ENCODE measurements around the gene PGRMC1. TPM values are rescaled to one million over a fixed set of nuclear protein-coding genes. Genes with fewer than 3 reads are reported as not detected.
"Not testable (repeated sequence)": the region's sequence is repeated elsewhere in the genome, so short reads cannot be mapped to it uniquely, and the experiment has no call there.

The PGRMC1 gene
- polyA plus RNA-seq (ENCODE audit: insufficient read depth in 1 of 5, insufficient read length in 5 of 5, low replicate concordance in 1 of 5), result 100 to 1,000 TPM; 142 to 178 (median 155) TPM
- long read RNA-seq, donor 1, transcript PGRMC1-201 (3 exons, 1,911 nt), result major isoform, 54 of 207 reads
- long read RNA-seq, donor 1, partial matches to known transcripts, result 148 of 207 reads
- long read RNA-seq, donor 1, other reads (novel, unspliced or antisense), result 5 of 207 reads
- long read RNA-seq, donor 2, transcript PGRMC1-201 (3 exons, 1,911 nt), result major isoform, 36 of 36 reads
- long read RNA-seq, donor 2, partial matches to known transcripts, result 0 of 36 reads
- long read RNA-seq, donor 2, other reads (novel, unspliced or antisense), result 0 of 36 reads
- long read RNA-seq, donor 3, transcript PGRMC1-201 (3 exons, 1,911 nt), result major isoform, 41 of 191 reads
- long read RNA-seq, donor 3, partial matches to known transcripts, result 150 of 191 reads
- long read RNA-seq, donor 3, other reads (novel, unspliced or antisense), result 0 of 191 reads
- long read RNA-seq, donor 4, transcript PGRMC1-201 (3 exons, 1,911 nt), result major isoform, 29 of 29 reads
- long read RNA-seq, donor 4, partial matches to known transcripts, result 0 of 29 reads
- long read RNA-seq, donor 4, other reads (novel, unspliced or antisense), result 0 of 29 reads
- long read RNA-seq, donor 5, transcript PGRMC1-201 (3 exons, 1,911 nt), result major isoform, 65 of 80 reads
- long read RNA-seq, donor 5, partial matches to known transcripts, result 6 of 80 reads
- long read RNA-seq, donor 5, other reads (novel, unspliced or antisense), result 9 of 80 reads
- long read RNA-seq, donor 6, transcript PGRMC1-201 (3 exons, 1,911 nt), result major isoform, 73 of 84 reads
- long read RNA-seq, donor 6, partial matches to known transcripts, result 0 of 84 reads
- long read RNA-seq, donor 6, other reads (novel, unspliced or antisense), result 11 of 84 reads
- long read RNA-seq, donor 7, transcript PGRMC1-201 (3 exons, 1,911 nt), result major isoform, 28 of 28 reads
- long read RNA-seq, donor 7, partial matches to known transcripts, result 0 of 28 reads
- long read RNA-seq, donor 7, other reads (novel, unspliced or antisense), result 0 of 28 reads
- long read RNA-seq, donor 8, transcript PGRMC1-201 (3 exons, 1,911 nt), result major isoform, 18 of 18 reads
- long read RNA-seq, donor 8, partial matches to known transcripts, result 0 of 18 reads
- long read RNA-seq, donor 8, other reads (novel, unspliced or antisense), result 0 of 18 reads

DNA sequence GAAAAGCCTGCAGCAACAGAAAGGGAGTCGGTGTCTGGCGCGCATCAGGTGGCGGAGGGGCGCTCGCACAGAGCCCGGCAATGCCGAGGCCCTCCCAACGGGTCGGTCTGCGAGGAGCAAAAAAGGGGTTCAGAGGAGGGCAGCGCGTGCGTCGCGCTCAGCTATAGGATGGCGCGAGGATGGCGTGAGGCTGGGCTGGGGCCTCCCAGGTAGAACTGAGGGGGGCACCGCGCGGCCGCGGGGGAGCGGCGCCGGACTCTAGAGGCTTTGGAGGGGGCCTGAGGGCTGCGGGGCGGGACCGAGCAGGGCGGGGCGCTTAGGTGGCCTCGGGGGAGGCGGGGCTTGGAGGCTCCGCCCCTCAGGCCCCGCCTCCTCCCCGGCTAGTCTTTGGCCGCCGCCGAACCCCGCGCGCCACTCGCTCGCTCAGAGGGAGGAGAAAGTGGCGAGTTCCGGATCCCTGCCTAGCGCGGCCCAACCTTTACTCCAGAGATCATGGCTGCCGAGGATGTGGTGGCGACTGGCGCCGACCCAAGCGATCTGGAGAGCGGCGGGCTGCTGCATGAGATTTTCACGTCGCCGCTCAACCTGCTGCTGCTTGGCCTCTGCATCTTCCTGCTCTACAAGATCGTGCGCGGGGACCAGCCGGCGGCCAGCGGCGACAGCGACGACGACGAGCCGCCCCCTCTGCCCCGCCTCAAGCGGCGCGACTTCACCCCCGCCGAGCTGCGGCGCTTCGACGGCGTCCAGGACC, at the start of gene PGRMC1:
Gene PGRMC1, plus strand, starts transcription at position 414 of the 751 bp plus-strand sequence. Its CDS starts 79 bp downstream, at position 493.
- DNase-seq, result peak; percentile 82 to 87

DNA sequence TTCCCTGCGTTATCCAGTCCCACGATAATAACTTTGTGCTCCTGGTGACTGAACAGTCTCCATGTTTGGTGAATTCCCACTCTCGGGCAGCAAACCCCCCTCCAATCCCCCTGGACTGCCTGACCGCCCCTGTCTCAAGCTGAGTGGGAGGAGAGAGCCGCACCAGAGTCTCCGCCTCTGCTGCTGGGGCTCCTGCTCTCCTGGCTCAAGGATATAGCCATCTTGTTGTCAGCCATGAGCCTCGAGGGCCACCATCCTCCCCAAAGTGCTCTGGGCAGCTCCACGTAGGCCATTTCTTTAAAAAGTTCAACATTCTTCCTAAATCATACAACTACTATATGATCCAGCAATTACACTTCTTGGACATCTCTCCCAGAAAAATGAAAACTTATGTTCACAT, 49.3 kb upstream of the PGRMC1 start:
- no peak for DNase-seq

DNA sequence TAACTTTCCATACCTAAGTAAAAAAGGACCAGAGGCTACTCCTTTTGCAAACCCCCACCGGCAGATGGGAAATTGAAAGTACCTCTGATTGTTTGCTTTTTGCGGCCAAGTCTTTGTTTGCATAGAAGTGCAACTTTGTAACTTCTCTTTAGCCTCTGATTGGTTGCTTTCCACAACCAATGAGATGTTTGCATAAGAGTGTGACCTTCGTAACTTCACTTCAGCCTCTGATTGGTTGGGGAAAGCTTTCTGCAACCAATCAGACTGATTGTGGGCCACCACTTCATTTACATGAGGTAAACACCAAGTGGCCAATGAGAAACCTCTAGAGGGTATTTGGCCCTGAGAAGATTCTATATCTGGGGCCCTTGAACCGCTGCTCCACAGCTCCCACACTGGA, 48.8 kb upstream of the PGRMC1 start:
- DNase-seq, result no peak

DNA sequence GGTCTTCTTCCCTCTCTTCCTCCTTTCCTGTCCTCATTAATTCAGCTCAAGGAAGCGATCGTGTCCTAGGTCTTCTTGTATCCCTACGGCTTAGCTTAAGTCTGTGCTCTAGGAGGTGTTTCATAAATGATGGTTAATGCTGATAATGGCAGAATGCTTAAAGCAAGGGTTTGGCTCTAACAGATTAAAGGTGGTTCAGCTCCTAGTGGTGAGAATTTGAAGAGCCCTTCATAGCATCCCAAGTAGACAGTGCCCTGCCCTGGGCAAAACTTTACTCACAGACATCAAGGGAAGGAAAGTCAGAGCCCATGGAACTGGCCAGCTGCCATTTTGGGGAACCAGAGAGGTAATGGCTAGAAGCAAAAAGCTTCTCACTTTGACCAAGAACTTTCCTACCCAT, 47.0 kb upstream of the PGRMC1 start:
- no peak for DNase-seq

DNA sequence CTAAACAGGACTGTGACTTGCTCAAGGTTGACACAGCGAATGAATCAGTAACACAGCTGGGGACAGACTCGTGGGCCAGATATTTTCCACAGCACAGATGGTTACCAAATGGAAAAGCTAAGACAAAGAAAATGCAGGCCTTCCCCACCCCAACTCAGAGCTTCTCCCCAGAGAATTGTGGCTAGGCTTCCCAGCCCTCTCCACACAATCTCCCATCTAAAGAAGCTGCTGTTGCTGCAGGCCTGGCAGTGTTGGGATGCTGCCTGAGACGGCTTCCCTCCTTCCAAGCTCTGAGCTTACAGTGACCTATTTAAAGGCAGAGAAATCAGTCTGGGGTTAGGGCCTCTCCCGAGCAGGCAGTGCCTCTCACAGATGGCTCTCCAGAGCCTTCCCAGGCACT, 46.5 kb upstream of the PGRMC1 start:
- no peak for DNase-seq

DNA sequence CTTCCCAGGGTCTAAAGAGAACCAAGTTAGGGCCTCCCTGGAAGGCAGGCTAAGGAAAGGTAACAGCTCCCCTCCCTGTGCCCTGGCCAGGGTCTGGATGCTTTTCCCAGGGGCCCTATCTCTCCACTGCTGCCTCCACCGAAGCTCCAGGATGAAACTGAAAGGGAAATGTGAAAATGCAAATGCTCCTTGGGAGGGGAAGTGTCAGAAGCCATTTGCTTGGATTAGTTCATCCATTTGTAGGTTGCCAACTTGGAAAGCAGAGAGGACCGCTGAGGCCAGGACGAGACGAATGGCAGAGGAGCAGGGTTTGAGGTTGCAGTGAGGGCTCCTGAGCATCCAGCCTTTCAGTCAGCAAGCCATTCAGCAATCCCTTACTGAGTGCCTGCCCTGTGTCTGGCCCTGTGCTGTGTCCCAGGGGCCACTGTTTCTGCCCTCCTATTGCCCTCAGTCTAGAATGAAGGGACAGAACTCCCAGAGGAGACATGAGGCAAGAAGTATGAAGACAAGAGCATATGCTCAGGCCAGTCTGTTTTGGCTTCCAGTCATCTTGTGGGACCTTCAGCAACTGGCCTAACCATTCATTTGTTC, 45.9 kb upstream of the PGRMC1 start:
- DNase-seq, result no peak

DNA sequence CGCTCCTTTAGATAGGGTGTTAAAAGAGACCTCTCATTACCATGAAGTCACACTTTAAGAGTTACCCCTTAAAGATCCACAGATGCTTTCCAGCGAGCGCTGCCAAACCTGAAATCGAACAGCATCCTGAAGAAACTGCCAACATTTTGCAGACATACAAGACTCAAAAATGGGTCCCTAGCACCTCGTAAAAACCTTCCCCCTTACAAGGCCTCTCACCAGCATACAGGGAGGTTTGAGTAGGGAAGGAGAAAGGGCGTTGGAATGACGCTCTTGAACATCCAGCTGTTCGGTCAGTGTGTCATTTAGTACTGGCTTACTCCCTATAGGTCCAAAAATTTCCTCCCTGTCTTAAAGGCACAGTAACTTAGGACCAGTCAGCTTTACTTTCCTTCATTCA, 45.3 kb upstream of the PGRMC1 start:
- peak in 1 of 2 donors; percentile 37 for DNase-seq

DNA sequence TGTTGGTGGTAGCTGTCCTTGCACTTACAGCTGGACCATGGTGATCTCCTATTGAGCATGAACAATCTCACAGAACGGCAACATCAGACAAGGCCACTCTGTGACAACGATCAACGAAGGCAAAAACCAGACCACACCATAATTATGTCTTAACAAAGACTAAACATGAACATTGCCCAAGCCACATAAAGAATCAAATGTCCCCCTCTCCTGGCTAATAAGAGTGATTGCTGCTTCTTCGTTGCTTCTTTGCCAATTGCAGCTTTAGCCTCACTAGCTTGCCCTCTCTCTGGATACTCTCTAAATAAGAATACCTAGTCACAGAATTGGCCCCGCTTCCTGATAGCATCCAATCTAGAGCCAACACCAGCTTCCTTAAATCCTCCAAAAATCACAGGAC, 41.5 kb upstream of the PGRMC1 start:
- DNase-seq, result no peak

DNA sequence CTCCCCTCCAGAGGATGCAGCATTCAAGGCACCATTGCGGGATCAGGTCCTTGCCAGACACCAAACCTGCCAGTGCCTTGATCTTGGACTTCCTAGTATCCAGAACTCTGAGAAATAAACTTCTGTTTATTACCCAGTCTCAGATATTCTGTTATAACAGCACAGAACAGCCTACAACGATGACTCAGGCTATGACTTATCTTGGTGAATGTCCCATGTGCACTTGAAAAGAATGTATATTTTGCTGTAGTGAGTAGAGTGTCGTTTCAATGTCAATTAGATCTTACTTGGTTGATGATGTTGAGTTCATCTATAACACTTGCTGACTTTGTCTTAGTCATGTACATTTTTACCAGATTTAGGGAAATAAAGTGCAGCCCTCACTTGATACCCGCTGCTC, 34.5 kb upstream of the PGRMC1 start:
- DNase-seq, result no peak

DNA sequence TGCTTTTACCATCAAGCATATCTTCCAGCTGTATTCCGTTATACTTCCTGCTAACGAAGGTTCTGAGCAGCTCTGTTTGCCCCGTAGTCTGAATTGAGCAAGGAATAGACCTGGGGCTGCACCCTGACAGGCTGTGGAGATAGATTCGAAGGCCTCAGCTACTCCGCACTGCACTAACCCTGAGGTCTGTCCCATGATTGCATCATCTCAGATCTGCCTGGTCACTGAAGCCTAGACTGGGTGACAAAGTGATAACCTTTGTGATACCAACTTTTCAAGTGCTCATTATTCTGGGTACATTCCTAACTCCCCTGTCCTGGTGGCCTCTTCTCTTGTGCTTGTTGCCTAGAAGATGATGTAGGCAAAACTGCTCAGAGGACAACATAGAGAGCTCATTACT, 29.9 kb upstream of the PGRMC1 start:
- no peak for DNase-seq

DNA sequence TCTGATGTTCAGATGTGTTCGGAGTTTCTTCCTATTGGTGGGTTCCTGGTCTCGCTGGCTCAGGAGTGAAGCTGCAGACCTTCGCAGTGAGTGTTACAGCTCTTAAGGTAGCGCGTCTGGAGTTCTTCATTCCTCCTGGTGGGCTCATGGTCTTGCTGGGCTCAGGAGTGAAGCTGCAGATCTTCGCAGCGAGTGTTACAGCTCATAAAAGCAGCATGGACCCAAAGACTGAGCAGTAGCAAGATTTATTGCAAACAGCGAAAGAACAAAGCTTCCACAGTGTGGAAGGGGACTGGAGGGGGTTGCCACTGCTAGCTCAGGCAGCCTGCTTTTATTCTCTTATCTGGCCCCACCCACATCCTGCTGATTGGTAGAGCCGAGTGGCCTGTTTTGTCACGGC, 28.6 kb upstream of the PGRMC1 start:
- not testable (repeated sequence) for DNase-seq

DNA sequence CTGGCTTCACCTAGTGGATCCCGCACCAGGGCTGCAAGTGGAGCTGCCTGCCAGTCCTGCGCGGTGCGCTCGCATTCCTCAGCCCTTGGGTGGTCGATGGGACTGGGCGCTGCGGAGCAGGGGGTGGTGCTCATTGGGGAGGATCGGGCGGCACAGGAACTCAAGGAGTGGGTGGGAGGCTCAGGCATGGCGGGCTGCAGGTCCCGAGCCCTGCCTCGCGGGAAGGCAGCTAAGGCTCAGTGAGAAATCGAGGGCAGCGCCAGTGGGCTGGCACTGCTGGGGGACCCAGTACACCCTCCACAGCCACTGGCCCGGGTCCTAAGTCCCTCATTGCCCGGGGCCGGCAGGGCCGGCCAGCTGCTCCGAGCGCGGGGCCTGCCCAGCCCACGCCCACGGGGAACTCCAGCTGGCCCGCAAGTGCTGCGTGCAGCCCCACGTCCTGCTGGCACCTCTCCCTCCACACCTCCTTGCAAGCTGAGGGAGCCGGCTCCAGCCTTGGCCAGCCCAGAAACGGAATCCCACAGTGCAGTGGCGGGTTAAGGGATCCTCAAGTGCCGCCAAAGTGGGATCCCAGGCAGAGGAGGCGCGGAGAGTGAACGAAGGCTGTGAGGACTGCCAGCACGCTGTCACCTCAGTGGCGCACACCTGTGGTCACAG, 27.6 kb upstream of the PGRMC1 start:
- DNase-seq, result no peak

DNA sequence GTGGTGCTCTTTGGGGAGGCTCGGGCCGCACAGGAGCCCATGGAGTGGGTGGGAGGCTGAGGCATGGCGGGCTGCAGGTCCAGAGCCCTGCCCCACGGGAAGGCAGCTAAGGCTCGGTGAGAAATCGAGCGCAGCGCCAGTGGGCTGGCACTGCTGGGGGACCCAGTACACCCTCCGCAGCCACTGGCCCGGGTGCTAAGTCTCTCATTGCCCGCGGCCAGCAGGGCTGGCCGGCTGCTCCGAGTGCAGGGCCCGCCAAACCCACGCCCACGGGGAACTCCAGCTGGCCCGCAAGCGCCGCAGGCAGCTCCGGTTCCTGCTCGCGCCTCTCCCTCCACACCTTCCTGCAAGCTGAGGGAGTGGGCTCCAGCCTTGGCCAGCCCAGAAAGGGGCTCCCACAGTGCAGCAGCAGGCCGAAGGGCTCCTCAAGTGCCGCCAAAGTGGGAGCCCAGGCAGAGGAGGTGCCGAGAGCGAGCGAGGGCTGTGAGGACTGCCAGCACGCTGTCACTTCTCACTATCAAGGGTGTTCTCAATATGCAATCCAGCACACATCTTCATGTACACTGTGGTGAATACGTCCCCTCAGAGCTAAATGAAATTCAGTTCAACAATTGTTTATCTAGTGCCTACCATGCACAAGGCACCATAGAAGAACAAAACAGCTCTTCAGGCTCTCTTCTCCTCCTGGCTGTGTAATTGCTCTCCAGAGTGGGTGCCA, 25.0 kb upstream of the PGRMC1 start:
- not testable (repeated sequence) for DNase-seq

DNA sequence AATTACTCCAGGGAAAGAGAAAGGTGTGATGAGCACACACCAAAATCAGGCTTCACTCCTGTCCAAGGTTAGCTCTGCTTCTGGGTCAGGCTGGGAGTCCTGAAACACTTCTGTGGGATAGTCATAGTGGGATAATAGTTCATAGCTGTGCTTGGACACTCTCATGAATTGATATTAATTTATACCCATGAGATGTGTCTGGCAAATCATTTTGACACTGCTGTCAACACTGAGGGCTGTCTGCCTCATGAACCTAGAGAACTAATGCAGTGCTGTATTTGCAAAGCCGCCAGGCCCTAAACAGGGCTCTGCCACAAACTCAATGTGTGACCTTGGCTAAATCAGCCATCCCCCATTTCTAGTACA, 24.5 kb upstream of the PGRMC1 start:
- no peak for DNase-seq

DNA sequence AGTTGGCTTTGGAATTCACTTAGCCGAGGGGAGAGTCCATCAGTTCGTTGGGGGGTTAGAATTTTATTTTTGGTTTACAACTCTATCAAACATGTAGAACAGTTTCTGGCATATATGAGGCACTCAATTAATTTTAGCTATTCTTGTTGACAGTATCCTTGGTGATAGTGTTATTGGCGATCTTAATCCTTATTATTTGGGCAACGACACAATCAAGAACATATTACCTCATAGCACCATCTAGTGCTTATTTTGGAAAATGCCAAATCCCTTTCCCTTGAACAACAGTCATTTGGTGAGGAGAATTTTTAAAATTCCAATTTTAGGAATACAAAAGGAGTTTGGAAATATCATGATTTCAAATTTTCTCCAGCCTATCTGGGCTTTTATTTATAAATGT, 17.9 kb upstream of the PGRMC1 start:
- DNase-seq, result peak in 1 of 2 donors; percentile 24

DNA sequence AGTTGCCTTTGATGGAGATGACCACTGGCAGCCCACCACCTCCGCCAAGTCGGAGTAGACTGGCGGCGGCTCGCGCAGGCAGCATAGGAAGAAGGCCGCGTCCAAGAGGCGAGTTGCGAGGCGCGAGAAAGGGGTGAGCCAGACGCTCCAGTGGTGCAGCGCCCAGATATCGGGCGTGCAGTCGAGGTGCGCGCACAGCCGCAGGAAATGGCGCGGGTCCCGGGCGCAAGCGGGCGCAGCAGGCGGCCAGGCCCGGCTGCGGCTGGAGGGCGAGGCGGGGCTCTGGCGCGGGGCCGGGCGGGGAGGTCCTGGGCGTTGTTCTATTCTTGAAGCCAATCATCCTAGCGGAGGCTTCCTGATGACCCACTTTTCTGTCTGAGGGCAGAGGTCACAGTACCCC, 13.2 kb upstream of the PGRMC1 start:
- DNase-seq, result no peak

DNA sequence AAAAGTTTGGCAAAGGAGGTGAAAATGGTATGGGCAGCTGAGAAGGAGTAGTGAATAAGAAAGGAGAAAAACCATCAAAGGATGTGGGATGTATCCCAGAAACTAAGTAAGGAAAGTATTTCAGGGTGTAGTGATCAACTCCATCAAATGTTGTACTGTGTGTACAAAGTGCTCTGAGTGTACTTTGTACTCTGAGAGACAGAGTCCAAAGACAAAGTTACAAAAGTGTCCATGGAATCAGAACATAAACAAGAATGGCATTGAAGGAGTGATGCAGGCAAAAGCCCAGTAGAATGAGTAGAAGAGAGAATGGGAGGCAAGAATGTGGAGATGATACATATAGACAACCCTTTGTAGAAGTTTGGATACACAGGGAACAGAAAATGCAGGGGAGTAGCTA, 12.3 kb upstream of the PGRMC1 start:
- DNase-seq, result no peak

DNA sequence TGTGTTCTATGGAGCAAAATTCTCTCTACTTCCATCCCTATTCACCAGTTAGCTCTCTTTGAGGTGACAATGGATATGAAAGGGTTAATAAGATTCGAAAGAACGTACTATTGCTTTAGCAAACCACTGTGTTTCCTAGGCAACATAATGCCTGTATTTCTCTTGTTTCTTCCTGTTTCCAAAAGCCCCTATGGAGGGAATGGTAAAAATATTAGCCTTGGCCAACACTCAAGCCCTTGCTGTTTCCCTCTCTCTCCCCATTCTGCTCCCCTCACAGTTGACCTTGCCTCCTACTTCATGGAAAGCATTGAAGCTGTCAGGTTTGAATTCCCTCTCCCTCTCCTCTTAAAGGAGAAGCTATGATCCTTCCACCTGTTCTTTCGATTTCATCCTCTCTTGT, 9.6 kb upstream of the PGRMC1 start:
- peak; percentile 31 to 49 for DNase-seq

DNA sequence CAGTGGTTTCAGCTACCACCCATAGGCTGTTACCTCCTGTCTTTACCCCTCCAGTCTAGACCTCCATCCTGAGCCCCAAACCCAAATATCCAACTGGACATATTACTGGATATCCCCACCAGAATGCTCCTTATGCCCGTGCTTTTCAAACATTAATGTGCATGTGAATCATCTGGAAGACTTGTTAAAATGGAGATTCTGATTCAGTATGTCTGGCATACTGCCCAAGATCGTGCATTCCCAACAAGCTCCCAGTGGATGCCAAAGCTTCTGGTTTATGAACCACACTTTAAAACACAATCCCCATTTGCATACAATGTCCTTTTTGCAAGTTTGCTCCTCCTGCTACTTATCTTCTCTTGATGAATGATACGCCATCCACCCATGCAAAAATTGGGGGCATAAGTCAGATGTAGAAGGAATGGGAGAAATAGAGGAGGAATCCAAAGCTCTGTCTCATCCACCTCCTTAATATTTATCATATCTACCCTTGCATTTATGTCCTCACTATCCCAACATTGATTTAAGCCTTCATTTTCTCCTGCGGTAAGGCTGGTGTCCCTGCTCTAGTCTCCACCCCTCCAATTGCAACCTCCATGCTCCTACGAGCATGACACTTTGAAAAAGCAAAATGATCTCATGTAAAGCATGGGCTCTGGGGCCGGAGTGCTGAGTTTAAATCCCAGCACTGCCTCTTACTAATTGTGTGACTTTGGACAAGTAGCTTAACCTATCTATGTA, 7.4 kb upstream of the PGRMC1 start:
- no peak for DNase-seq

Measured in right lung (tissue), 10 donors.